SW 1271 (cell line): Measurements from ENCODE around the gene CPNE2.

Experiments
- DNase-seq, 2 experiments: peaks; one replicate each; lab custom pipeline; 2025; lab: John Stamatoyannopoulos, UW

The CPNE2 gene

DNA sequence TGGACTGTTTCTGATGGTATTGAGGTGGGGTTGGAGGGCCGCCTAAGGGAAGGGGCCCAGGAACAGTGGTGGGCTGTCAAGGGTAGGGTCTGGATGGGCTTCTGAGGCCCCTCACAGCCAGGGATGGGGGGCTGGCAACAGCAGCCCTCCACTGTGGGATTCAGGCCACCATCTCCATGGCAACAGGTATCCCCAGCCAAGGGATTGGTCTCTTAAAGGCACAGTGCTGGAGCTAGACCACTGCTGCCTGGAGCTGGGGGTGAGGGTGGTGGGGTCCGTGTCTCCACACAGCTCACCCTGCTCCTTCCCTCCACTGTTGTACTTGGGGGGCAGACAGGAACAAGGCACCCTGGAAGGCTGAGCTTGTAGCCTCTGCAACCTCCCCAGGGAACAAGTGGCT, 51.6 kb downstream of the CPNE2 start:
- DNase-seq, result no peak

DNA sequence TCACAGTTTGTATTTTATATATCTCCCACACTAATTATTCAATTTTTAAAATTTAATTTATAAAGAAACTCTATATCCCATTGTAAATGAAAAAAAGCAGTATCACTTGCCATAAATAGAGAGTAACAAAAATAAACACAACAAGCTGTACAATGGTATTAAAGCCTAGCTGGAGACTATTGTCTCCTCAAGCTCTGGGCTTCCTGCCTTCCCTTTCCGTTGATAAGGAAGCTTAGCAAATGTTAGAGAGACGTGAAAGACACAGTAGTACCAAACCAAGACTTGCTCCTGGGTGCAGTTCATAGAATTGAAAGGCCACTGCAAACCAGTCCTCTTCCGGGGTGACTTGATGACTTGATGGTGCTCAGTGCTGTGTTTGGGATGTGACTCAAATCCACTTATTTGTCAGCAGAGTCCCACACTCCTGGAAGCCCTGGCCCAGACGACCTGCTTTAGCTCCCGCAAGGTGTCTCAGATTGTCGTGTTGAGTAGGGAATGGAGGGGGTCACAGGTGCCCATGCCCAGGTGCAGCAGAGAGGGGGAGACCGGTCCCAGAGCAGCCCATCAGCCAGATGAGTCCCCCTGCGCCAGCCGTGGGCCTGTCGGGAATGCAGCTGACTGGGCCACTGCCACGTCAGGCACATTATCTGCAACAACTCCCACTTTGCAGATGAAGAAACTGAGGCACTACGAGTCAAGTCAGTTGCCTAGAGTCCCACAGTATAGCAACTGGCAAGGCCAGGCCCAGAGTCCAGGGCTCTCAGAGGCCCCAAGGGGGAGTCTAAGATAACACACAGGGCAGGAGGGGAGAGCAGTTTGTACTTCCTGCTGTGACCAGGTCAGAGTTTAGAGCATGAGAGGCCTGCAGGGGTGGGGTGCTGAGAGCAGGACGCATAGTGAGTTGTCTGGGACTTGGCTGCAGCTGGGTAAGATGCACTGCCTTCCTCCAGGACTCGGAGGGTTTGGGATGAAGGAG, 53.0 kb downstream of the CPNE2 start:
- no peak for DNase-seq

DNA sequence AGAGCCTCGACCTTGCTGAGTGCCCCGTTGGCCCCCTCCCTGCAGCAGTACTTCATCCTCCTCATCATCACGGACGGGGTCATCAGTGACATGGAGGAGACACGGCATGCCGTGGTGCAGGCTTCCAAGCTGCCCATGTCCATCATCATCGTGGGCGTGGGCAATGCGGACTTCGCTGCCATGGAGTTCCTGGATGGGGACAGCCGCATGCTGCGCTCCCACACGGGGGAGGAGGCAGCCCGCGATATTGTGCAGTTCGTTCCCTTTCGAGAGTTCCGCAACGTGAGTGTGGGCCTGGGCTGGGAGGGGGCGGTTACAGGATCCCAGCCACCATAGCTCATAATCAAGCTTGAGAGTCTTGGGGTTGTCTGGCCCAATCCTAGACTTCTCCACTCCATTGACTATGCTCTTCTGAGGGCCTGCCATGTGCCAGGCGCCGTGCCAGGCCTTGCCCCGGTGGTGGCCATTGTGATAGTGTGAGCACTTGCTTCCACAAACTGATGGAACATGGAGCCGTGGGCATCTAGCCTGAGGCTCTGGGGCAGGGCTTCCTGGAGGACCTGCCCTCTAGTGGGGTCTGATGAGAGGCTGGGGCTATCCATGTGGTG, 53.8 kb downstream of the CPNE2 start:
- no peak for DNase-seq

DNA sequence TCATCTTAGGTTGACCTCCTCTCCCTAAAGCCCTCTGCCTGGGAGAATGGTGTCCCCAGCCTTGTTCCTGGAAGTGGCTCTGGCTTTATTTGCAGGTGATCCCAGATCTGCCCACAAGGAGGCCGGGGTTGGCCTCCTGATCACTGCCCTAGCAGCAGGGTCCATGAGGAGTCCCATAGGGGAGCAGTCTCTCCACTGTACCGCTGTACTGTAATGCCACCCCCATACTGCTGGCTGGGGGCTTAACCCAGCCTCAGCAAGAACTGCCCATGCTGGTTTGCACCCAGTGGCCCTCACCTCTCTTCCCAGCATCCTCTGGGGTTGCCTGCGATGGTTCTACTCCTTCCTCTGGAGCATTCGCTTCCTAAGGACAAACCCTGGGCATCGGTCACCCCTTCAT, 54.4 kb downstream of the CPNE2 start:
- DNase-seq, result peak in 1 of 2 experiments; percentile 13

DNA sequence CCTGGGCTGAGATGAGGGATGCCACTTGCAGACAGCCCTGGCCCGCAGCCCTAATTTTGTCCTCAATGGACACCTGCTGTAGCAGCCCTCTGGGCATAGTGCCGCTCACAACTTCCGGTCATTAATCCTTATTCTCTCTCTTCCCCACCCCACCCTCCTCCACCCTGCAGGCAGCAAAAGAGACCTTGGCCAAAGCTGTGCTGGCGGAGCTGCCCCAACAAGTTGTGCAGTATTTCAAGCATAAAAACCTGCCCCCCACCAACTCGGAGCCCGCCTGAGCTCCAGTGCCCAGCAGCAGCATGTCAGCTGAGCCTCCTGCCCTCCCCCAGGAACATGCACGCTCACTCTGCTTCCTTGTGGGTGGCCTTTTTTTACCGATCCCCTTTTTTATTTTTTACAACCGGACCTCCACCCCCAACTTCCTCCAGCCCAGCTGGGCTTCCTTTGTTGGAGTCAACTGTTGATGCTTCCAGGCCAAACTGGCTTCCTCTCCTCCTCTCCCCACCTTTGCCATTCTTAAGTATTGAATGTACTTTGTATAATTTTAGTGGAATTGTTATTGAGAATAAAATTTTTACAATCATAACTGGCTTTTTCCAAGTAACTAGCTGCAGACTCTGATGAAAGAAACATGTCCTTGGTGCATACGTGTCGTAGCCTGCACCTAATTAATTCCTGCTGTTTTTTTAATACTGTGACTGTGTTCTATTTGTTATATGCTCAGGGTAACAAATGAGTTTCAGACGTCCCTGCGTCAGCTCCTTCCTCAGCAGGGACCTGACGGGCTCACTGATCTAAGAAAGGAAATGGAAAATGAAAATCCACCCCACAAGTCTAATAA, 55.2 kb downstream of the CPNE2 start:
- DNase-seq, result no peak

DNA sequence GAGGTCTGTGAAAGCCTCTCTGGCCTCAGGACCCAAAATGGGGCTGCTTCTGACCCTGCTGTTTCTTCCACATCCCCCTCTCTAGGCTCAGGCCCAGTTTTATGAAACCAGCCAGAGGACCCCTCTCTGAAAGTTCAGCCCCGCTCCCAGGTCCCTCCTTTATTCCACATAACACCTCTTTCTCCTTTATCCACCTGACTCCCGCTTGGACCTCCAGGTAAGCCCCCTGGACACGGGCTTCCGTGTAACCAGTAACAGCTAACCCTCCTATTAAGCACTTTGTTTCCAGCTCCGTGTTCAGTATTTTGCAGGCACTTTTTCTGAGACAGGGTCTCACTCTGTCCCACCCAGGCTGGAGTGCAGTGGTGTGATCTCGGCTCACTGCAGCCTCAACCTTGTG, 56.1 kb downstream of the CPNE2 start:
- no peak for DNase-seq

DNA sequence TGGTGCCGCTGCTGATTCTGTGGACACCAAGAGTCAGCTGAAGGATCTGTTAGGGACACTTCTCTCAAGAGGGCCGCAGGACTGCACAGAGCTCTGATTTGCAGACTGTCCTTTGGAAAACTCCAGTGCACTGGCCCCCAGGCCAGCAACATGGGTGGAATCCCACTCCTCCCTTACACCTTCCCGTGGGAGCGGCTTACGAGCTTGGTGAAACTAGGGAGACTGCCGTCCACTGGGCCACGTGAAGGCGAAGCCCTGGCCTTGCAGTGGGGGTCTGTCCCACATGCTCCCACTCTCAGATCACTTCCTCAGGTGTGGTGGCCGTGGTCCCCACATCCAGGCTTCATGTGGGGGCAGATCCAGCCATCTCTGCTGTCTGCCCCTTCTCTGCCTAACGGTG, 57.0 kb downstream of the CPNE2 start:
- DNase-seq, result no peak

DNA sequence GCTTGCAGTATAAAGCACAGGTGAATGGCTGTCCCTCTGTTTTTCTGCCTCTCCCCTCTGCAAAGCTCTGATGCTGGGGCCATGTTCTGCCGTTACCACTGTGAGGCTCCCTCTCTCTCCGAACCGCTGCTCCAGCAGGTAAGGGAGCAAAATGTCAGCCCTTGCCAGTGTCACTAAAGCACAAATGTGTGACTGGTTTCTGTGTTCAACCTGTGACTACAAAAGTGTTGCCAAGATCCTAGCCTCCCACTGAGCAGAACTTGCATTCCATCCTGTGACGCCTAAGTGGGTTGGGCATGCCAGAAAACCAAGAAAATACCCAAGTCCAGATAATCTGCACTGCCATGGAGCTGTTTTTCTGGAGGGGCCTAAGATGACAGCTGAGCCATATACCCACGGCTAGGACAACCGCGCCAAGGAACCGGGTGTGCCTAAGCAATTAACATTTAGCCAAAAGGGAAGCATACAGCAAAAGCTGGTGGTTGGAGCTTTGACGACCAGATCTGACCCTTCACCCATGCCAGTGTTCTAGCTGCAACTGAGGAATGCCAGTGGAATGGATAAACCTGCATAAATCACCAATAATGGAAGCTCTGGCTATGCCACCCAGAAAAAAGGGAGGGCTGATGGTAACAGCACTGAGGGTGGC, 58.4 kb downstream of the CPNE2 start:
- DNase-seq, result no peak

DNA sequence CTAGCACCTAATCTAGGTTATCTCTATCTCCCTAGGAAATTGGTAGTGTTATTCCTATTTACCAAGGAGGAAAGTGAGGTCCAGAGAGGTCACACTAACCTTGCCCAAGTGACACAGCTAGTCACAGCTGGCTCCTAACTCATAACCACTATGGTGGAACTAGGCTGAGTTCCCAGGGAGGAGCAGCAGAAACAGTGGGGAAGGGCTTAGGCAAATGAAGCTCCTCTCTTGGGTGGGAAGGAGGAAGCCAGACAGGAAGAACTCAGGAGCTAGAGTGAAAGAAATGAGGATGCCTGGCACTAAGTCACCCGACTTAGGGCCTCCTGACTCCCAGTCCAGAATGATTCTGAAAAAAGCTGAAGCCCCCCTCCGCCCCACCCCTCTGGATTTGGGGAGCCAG, 59.0 kb downstream of the CPNE2 start:
- no peak for DNase-seq

DNA sequence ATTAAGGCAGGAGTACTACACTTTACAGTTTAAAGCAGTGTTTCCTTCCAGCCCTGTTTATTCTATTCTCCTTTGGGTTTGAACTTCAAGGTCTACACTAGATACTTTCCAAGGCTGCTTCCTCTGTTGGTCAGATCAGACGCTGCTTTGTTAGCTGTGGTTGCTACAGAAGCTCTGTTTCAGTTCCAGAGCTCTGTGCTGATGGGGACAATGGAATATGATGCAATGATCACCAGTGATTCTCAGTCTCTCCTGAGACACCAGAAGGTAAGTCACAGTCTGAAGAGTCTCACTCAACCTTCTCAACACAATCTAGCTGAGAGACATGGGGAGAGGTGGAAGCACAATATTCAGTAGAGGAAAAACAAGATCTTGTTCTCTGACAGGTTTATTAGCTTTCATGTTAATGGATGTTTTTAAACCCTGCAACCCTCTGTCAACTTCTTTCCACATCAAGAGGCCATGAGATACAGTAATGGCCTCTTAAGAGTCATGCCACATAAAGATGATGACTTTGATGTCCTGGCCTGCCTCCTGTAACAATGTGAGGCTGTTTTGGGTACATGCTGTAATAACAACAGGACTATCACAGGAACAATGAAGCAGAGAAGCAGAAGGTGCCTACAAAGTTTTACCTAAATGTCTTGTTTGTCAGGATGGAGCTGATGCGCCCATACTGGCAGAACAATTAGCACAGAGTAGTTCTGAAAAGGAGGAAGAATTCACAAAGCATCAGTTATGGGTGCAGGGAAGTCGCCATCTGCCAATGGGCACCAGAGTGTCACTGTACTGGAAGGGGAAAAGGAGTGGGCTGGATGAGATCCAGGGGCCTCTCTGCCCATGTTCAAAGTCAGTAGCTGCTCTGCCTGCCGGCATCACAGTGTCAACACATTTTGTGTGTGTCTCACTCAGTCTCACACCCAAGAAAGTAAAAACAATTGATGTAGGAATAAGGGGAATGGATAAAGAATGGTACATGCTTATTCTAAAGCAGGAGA, 60.0 kb downstream of the CPNE2 start:
- no peak for DNase-seq

DNA sequence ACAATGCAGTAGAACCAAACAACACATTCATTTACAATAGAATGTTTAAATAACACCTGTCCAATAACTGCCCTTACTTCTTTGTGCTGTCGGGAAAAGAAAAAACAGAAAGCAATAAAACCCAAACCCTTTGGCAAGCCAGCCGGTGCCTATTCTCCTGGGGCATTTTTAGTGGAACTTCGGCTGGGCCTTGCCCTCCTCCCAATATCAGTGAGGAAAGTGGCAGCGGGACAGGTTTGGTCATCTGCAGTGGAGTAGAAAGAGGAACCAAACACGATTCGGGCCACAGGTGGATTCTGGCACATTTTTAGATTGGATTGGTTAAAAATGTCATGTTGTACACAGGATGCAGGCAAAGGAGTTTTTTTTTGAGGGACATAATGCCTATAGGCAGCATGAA, 61.5 kb downstream of the CPNE2 start:
- no peak for DNase-seq

DNA sequence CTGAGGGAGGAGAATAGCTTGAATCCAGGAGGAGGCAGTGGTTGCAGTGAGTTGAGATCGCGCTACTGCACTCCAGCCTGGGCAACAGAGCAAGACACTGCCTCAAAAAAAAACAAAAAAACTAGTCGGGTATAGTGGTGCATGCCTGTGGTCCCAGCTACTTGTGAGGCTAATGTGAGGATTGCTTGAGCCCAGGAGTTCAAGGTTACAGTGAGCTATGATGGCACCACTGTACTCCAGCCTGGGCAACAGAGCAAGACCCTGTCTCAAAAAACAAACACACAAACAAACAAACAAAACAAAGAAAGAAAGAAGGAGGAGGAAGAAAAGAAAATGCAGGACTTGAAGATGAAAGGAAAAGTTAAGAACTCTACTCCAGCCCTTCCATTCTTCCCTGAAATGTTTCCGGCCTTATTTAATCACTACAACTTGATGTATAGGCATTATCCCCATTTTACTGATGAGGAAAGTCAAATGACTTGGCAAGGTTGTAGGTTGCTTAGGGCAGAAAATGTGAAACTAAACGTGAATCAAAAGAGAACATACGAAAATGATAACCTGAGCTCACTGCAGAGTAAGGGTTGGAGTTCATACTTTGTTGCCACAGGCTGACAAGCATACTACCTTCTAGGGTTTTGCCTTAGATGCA, 63.4 kb downstream of the CPNE2 start:
- DNase-seq, result no peak

DNA sequence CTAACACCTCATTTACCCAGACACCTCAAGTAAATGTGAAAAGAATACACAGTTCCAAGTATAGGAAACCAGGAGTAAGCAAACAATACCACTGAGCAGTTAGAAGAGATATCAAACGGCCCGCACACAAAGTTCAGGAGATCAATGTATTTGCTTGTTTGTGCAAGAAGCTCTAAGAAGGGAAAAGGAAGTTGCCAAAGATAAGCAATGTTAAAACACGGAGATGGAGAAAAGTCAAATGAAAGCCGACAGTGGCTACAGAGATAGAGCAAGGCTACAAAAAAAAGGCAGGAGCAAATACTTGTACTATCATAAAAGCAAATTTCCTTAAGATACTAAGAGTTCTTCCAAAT, 63.9 kb downstream of the CPNE2 start:
- DNase-seq, result no peak

DNA sequence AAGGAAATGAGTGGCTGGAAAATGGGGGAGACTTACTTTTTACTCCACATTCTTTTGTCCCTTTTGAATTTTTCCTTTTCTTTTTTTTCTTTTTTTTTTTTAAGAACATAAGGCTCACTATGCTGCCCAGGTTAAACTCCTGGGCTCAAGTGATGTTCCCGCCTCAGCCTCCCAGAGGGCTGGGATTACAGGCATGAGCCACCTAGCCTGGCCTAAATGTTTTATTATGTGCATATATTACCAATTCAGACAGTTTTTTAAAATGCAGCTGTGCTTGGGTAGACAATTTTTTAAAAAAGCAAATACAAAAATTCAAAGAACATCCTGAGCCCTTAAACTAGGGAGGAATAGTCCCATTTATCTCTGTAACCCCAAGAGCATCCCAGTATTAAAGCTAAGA, 65.2 kb downstream of the CPNE2 start:
- no peak for DNase-seq

DNA sequence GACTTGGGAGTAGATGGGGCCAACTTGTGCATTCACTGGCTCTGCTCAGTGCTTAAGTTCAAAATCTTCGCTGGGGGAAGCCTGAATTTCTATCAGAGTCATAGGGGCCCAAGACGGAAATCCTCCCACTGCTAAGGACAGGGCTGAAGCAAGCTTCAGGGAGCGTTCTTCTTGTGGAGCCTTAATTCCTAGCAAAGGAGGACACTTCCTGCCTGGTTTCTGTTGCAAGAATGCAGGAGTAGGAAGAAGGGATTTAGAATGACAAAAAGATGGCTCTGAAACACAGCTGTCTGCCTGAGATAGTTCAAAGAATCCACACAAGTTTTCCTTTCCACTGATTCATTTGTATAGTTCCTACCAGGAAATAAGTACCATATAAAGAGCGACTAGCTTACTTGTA, 67.1 kb downstream of the CPNE2 start:
- DNase-seq, result no peak

DNA sequence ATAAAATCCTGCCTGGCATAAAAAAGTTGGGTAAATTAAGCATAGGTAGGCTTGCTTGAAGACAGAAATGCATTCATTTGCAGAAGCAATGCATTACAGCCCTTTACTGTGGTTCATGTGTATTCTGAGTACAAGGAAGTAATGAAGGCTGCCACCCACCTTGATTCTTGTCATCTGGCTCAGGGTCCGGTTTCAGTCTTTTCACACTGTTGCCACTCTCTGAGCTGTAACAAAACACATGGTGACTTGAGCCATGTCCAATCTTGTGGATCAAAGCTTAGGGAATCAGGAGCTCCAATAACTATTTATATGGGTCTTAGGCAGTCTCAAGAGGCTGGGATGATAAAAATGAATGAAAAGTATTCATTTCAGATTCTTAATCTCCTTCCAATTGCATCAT, 71.5 kb downstream of the CPNE2 start:
- no peak for DNase-seq

DNA sequence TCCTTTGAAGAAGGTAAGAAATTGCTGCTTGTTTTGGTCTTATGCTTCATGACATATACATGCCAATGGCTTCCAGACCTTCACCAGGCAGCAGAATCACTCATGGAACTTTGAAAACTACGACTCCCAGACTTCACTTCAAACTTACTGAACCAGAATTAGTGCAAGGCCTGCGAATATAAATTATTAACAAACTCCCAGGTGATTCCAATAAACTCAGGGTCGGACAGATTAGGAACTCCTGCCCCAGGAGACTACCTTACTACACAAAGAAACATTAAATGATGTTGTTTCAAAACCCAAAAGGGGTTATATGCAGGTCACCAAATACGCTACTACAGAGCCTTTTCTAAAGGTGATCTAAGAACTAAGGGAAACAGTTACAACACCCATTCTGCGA, 73.1 kb downstream of the CPNE2 start:
- no peak for DNase-seq

DNA sequence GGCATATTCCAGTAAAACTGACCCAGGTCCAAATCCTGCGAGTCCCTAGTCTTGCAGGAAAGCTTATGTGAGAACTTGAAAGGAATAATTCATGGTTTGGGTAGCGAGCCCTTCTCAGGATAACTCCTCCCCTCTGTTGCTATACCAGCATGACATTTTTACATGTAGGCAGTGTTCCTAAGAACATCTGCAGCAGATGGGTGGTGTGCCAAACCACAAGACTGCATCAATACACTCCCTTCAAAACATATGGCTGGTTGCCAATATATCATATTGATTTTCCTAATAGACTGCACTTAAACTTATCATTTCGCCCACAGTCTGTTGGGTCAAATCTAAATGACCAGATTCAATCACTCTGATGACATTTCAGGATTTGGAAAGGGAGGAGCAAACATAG, 73.6 kb downstream of the CPNE2 start:
- DNase-seq, result no peak

DNA sequence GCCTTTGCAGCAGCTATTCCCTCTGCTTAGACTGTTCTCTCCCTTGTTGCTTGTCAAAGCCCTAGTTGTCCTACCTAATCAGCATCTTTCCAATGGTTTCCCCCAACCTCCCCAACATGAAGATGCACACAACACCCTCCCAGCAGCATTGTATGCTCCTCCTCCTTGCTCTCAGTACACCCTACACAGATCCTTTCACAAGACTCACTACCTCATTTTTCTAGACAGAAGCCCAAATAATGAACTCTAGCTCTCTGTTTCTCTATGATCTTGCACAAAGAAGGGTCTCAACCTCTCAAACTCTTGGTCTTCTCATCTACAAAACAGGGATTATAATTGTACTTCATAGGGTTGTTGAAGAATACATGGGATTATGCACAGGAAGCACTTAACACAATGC, 74.1 kb downstream of the CPNE2 start:
- DNase-seq, result no peak

DNA sequence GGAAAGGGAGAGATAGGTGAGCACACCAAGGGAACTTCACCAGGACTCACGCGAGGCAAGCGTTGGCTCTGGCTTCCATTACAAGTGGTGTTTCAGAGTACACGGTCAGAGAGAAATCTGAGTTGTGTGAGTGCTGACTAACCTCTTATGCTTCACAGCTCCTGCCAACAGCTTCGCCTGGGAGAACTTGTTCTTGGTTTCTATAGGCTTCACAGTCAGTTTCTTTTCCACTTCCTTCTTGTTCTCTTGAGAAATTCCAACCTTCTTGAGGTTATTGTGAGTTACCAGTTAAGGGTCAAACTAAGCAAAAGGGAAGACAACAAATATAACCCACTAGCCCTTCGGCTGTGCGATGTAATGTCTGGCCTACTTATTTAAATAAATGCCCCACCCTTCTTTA, 74.6 kb downstream of the CPNE2 start:
- DNase-seq, result no peak

DNA sequence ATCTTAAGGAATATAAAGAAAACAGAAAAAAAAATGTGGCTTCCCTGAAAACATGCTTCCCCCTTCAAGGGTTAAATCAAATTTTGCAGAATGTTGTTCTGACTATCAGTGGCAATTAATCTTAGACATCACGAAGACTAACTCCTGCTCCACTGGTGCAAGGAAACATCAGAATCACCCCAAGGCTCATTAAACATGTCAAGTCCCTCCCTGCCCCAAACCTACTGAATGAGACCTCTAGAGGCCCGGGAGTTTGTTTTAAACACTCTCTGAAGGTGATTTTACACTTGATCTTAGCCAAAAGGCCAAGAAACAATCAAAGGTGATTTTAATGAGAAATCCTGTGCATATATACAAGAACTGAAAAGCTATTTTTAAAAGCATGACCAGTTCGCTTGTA, 75.2 kb downstream of the CPNE2 start:
- DNase-seq, result no peak
